DND-41 (cell line): ENCODE data around the gene CYP3A7.
"Not testable (repeated sequence)": the region's sequence is repeated elsewhere in the genome, so short reads cannot be mapped to it uniquely, and the experiment has no call there.

ENCODE experiments used
- CTCF ChIP-seq: IDR thresholded peaks from 2 replicates; pipeline ENCODE4 v1.5.1; 2012; ENCODE audit warnings: borderline replicate concordance, low read length, moderate library complexity, mild to moderate bottlenecking; ENCODE audit not compliant: poor library complexity, severe bottlenecking; ENCODE audit errors: extremely low read depth
- EZH2 ChIP-seq: IDR thresholded peaks from 3 replicates; pipeline ENCODE4 v1.6.1; 2012; ENCODE audit warnings: borderline replicate concordance, low read depth, mild to moderate bottlenecking, moderate library complexity, low read length, inconsistent platforms; ENCODE audit not compliant: severe bottlenecking

- TF ChIP-seq CTCF, EZH2: not testable (repeated sequence)
Observed at GRCh38 chr7:99746915-99747314, 11.9 kb upstream of the CYP3A7 start.
